ENCODE data around the gene OR51B5. TPM values are rescaled to one million over a fixed set of nuclear protein-coding genes. Genes with fewer than 3 reads are reported as not detected.

The OR51B5 gene
- total and polyA plus RNA-seq, 2 experiments from 2014 or later: not detected

GRCh38 chr11:5301846-5302245 is 41.5 kb downstream of the OR51B5 start, which contains the start of gene OR51B4:
Gene OR51B4, minus strand, starts transcription at chr11:5301946. Its CDS starts 0 bp downstream, at chr11:5301946.
- Mint-ChIP-seq H3K27ac (no peak within 1 kb of the TSS), H3K9me3 (no peaks in the 10 kb centered on the region), H3K4me3 (no peak within 1 kb of the TSS), H3K36me3 (ENCODE audit: low read depth) (no peaks in the 10 kb centered on the region), H3K4me1 (0 out of 3 replicates have a peak, but pooled peaks cover 3% of the 10 kb centered on the region), H3K27me3 (ENCODE audit: insufficient read depth, low read depth, poor library complexity) (no peaks in the 10 kb centered on the region)
- Histone ChIP-seq H3K79me2 (replicated peaks; ENCODE audit: insufficient read depth) (no peaks in the 10 kb centered on the region), H3K4me1 (ENCODE audit: insufficient read depth) (no peaks in the 10 kb centered on the region), H3F3A (replicated peaks; ENCODE audit: low read depth) (no peaks in the 10 kb centered on the region), H3K36me3 (ENCODE audit: insufficient read depth) (no peaks in the 10 kb centered on the region), H3K4me3 (no peak within 1 kb of the TSS), H3K4me2 (no peak within 1 kb of the TSS), H2AFZ (no peak within 1 kb of the TSS), H3K27me3 (ENCODE audit: insufficient read depth) (no peaks in the 10 kb centered on the region), H4K20me1 (replicated peaks; ENCODE audit: insufficient read depth) (no peaks in the 10 kb centered on the region; the same call in 1 of the 2 replicates), H3K27ac (ENCODE audit: low read depth) (no peak within 1 kb of the TSS), H3K9me2 (ENCODE audit: insufficient read depth) (no peaks in the 10 kb centered on the region)
- no peak for TF ChIP-seq ETS1 (IDR thresholded peaks at IDR 0.05)
- no peak for TF ChIP-seq NANOG (IDR thresholded peaks at IDR 0.05; ENCODE audit: borderline replicate concordance)
- no peak for TF ChIP-seq STAT1 (IDR thresholded peaks at IDR 0.05; ENCODE audit: unreplicated experiment)
- no peak for TF ChIP-seq ZNF462 (CRISPR knock-in tag; IDR thresholded peaks at IDR 0.05)
- no peak for TF ChIP-seq JUNB (IDR thresholded peaks at IDR 0.05; ENCODE audit: unreplicated experiment)
- TF ChIP-seq REST (IDR thresholded peaks at IDR 0.05; ENCODE audit: unreplicated experiment): no peak
- TF ChIP-seq EZH2phosphoT487 (IDR thresholded peaks at IDR 0.05; ENCODE audit: unreplicated experiment): no peak
- no peak for TF ChIP-seq CREB1 (CRISPR knock-in tag; IDR thresholded peaks at IDR 0.05; ENCODE audit: low read depth)
- TF ChIP-seq CTCF (conservative IDR thresholded peaks at IDR 0.05; ENCODE audit: low read depth in 2 of 2): no peak
- no peak for TF ChIP-seq POLR2AphosphoS5 (IDR thresholded peaks at IDR 0.05; ENCODE audit: low read depth)
- no peak for TF ChIP-seq ZNF331 (CRISPR knock-in tag; IDR thresholded peaks at IDR 0.05; ENCODE audit: low read depth)
- no peak for TF ChIP-seq EZH2 (IDR thresholded peaks at IDR 0.05; ENCODE audit: low read depth, unreplicated experiment)
- ATAC-seq (no peak), DNase-seq (ENCODE audit: low spot score) (no peak)
